H1 (cell line): ENCODE results near the gene GPR179.
A peak's percentile ranks its signal among the peaks of the same experiment; 100 is the strongest.

Source experiments
- BCL11A ChIP-seq, 2 experiments: IDR thresholded peaks; one replicate each; pipeline ENCODE4 v1.6.1; 2011; ENCODE audit warnings: low read depth in 2 of 2, low read length in 2 of 2, mild to moderate bottlenecking in 2 of 2
- CHD1 ChIP-seq: IDR thresholded peaks from 2 replicates; pipeline ENCODE4 v1.6.1; 2012; ENCODE audit warnings: low read depth, low read length, improper control_type of control experiment
- KDM1A ChIP-seq: fragments of 200-600, 300-600 bp; sonication (generic); IDR thresholded peaks from 2 replicates; pipeline ENCODE4 v1.7.1; 2016; ENCODE audit warnings: mild to moderate bottlenecking, low read length, borderline replicate concordance
- SIN3A ChIP-seq, 2 experiments: IDR thresholded peaks in 1 of 2; conservative IDR thresholded peaks in 1 of 2; 2 replicates each; pipeline ENCODE4 v1.6.1; 2011 to 2012; ENCODE audit warnings: low read length in 2 of 2, improper control_type of control experiment in 1 of 2, low read depth in 1 of 2, mild to moderate bottlenecking in 1 of 2
- SIRT6 ChIP-seq: IDR thresholded peaks from one replicate; pipeline ENCODE4 v1.7.1; 2012; ENCODE audit warnings: low read length, inconsistent platforms
- TF ChIP-seq, protein P1 (sequence below), 3 experiments: IDR thresholded peaks; 1 replicate in 2 of 3; 2 replicates in 1 of 3; pipeline versions ENCODE4 v1.5.1 to v1.6.1; 2011; ENCODE audit warnings: low read length in 3 of 3, mild to moderate bottlenecking in 3 of 3, inconsistent platforms in 2 of 3, low read depth in 1 of 3, moderate library complexity in 1 of 3; ENCODE audit not compliant: insufficient read depth in 1 of 3; ENCODE audit errors: control extremely low read depth in 1 of 3

DNA sequence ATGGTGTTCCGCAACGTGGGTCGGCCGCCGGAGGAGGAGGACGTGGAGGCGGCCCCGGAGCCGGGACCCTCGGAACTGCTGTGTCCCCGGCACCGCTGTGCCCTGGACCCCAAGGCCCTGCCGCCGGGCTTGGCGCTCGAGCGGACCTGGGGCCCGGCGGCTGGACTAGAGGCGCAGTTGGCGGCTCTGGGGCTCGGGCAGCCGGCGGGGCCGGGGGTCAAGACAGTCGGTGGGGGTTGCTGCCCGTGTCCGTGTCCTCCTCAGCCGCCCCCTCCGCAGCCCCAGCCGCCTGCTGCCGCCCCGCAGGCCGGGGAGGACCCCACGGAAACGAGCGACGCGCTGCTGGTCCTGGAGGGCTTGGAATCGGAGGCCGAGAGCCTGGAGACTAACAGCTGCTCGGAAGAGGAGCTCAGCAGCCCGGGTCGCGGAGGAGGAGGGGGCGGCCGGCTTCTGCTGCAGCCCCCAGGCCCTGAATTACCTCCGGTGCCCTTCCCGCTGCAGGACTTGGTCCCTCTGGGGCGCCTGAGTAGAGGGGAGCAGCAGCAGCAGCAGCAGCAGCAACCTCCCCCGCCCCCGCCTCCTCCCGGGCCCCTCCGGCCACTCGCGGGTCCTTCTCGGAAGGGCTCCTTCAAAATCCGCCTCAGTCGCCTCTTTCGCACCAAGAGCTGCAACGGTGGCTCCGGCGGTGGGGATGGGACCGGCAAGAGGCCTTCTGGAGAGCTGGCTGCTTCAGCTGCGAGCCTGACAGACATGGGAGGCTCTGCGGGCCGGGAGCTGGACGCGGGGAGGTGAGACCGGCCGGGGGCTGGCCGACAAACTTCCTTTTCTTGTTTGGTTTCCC is 8.7 kb upstream of the GPR179 start:
- no peak for TF ChIP-seq CHD1
- no peak for TF ChIP-seq KDM1A
- no peak for TF ChIP-seq BCL11A (IDR thresholded peaks at IDR 0.05; ENCODE audit: low read depth in 2 of 2, low read length in 2 of 2)
- TF ChIP-seq, protein P1, sequence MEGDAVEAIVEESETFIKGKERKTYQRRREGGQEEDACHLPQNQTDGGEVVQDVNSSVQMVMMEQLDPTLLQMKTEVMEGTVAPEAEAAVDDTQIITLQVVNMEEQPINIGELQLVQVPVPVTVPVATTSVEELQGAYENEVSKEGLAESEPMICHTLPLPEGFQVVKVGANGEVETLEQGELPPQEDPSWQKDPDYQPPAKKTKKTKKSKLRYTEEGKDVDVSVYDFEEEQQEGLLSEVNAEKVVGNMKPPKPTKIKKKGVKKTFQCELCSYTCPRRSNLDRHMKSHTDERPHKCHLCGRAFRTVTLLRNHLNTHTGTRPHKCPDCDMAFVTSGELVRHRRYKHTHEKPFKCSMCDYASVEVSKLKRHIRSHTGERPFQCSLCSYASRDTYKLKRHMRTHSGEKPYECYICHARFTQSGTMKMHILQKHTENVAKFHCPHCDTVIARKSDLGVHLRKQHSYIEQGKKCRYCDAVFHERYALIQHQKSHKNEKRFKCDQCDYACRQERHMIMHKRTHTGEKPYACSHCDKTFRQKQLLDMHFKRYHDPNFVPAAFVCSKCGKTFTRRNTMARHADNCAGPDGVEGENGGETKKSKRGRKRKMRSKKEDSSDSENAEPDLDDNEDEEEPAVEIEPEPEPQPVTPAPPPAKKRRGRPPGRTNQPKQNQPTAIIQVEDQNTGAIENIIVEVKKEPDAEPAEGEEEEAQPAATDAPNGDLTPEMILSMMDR (IDR thresholded peaks at IDR 0.05; ENCODE audit: control extremely low read depth in 1 of 3, insufficient read depth in 1 of 3, low read depth in 1 of 3, low read length in 3 of 3): no peak
- TF ChIP-seq SIN3A (conservative IDR thresholded peaks at IDR 0.05 in 1 of 2, IDR thresholded peaks at IDR 0.05 in 1 of 2; ENCODE audit: low read depth in 1 of 2, low read length in 2 of 2): peak in 1 of 2 experiments; percentile 57; a peak in 2 of 4 replicates
- no peak for TF ChIP-seq SIRT6
